Thyroid gland (tissue), 4 donors: ENCODE results near the gene GOLT1A.

Experiments used
- POLR2A ChIP-seq, 2 donors: fragments of 450-650 bp; IDR thresholded peaks; one replicate each; pipeline ENCODE4 v1.6.1; 2017; ENCODE audit warnings: antibody characterized with exemption in 2 of 2, mild to moderate bottlenecking in 2 of 2, moderate library complexity in 1 of 2
- TF ChIP-seq, protein P1 (sequence below), 6 experiments: fragments of 200-600 bp in 3 of 6; fragments of 450-650 bp in 3 of 6; sonication (generic) in 3 of 6; IDR thresholded peaks; one replicate each; pipeline ENCODE4 v1.5.1; 2016 to 2019; ENCODE audit warnings: antibody characterized with exemption in 6 of 6, mild to moderate bottlenecking in 2 of 6, inconsistent platforms in 1 of 6, moderate library complexity in 1 of 6

DNA sequence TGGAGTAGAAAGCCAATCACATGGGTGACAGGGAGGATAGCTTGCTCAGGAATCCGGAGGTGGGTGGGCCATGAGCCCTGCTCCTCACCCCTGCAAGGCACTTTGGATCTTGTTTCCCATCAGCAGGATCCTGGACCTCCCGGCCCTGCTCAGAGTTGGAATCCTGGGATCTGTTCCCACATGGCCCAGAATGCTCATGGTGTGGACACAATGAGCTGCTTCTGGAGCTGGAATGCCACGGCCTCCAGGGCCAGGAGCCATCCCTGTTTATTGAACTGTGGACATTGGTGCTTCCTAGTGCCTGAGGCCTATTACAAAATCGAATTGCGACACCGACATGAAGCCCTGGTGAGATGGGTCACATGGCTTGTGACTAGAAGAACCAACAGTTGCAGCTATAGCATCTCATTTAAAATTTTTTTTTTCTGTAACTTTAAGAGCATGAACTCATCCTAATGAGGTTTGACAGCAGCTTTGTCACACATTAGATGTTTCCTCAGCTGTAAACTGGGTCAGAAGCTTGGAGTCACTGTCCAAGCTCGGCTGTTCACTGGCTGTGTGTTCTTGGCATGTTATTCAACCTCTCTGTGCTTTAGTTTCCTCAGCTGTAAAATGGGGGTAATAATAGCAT, 40.4 kb upstream of the GOLT1A start:
- TF ChIP-seq, protein P1, sequence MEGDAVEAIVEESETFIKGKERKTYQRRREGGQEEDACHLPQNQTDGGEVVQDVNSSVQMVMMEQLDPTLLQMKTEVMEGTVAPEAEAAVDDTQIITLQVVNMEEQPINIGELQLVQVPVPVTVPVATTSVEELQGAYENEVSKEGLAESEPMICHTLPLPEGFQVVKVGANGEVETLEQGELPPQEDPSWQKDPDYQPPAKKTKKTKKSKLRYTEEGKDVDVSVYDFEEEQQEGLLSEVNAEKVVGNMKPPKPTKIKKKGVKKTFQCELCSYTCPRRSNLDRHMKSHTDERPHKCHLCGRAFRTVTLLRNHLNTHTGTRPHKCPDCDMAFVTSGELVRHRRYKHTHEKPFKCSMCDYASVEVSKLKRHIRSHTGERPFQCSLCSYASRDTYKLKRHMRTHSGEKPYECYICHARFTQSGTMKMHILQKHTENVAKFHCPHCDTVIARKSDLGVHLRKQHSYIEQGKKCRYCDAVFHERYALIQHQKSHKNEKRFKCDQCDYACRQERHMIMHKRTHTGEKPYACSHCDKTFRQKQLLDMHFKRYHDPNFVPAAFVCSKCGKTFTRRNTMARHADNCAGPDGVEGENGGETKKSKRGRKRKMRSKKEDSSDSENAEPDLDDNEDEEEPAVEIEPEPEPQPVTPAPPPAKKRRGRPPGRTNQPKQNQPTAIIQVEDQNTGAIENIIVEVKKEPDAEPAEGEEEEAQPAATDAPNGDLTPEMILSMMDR (IDR thresholded peaks at IDR 0.05), result no peak
- no peak for TF ChIP-seq POLR2A (IDR thresholded peaks at IDR 0.05)
